ES-I3 (cell line): ENCODE measurements around the gene TRAPPC14.
"Not testable (repeated sequence)": the region's sequence is repeated elsewhere in the genome, so short reads cannot be mapped to it uniquely, and the experiment has no call there.

Experiments used
- H3K36me3 ChIP-seq: 2 replicates; pipeline ENCODE4 v1.6.1; 2013; ENCODE audit warnings: mild to moderate bottlenecking, low read length, control low read depth, moderate library complexity; ENCODE audit not compliant: insufficient read depth
- H3K4me1 ChIP-seq: 2 replicates; pipeline ENCODE4 v1.6.1; 2013; ENCODE audit warnings: mild to moderate bottlenecking, control low read depth, low read length; ENCODE audit not compliant: insufficient read depth
- H3K9ac ChIP-seq: 2 replicates; pipeline ENCODE4 v1.6.1; 2013; ENCODE audit warnings: low read depth, mild to moderate bottlenecking, low read length, moderate library complexity
- H3K9me3 ChIP-seq: 2 replicates; pipeline ENCODE4 v1.6.1; 2013; ENCODE audit warnings: mild to moderate bottlenecking, low read length, moderate library complexity; ENCODE audit not compliant: control insufficient read depth, insufficient read depth

Gene TRAPPC14

GRCh38 chr7:100158229-100159098, at the start of gene TRAPPC14:
Gene TRAPPC14, minus strand, starts transcription at chr7:100158723. Its CDS starts 224 bp downstream, at chr7:100158499.
- Histone ChIP-seq H3K4me1 (peaks cover 16% of the 10 kb centered on the region; the same call in 1 of the 2 replicates), H3K36me3 (peaks cover 11% of the 10 kb centered on the region), H3K9me3 (no peaks in the 10 kb centered on the region), H3K9ac (peak within 1 kb of the TSS; percentile 96)

DNA sequence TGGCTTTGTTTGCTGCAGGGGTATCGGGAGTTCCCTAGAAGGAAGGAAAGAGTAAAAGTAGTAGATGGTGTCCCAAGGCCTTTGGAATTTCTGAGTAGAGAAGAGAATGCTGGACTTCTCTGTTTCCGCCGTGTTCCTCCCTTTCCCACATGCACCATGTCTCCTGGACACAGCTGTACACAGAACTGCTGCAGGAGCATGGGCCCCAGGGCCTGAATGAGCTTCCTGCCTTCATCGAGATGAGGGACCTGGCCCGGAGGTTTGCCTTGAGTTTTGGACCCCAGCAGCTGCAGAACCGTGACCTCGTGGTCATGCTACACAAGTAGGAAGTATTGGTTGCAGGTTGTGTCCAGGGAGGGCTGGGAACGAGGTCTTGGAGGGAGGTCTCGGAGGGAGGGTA, 45.9 kb upstream of the TRAPPC14 start:
- H3K9ac ChIP-seq = no peak overlapping the region
- H3K4me1 ChIP-seq = peaks cover 8% of the 10 kb centered on the region
- H3K36me3 ChIP-seq = no peaks in the 10 kb centered on the region
- no peaks in the 10 kb centered on the region for H3K9me3 ChIP-seq

- Histone ChIP-seq H3K4me1 (peaks cover 8% of the 10 kb centered on the region), H3K9me3 (no peaks in the 10 kb centered on the region), H3K36me3 (no peaks in the 10 kb centered on the region), H3K9ac (no peak overlapping the region)
Measured at GRCh38 chr7:100200693-100201092, 42.2 kb upstream of the TRAPPC14 start.

GRCh38 chr7:100198266-100198665, 39.7 kb upstream of the TRAPPC14 start:
- no peaks in the 10 kb centered on the region for H3K9me3 ChIP-seq
- no peak overlapping the region for H3K9ac ChIP-seq
- H3K36me3 ChIP-seq = no peaks in the 10 kb centered on the region
- H3K4me1 ChIP-seq = peaks cover 8% of the 10 kb centered on the region

- not testable (repeated sequence) for H3K36me3 ChIP-seq, H3K9ac ChIP-seq, H3K9me3 ChIP-seq, H3K4me1 ChIP-seq
Measured at GRCh38 chr7:100195901-100196322, 37.4 kb upstream of the TRAPPC14 start.

- no peaks in the 10 kb centered on the region for H3K9me3 ChIP-seq
- H3K4me1 ChIP-seq = peaks cover 4% of the 10 kb centered on the region
- H3K9ac ChIP-seq = no peak overlapping the region
- no peaks in the 10 kb centered on the region for H3K36me3 ChIP-seq
Measured at GRCh38 chr7:100195222-100195621, 36.7 kb upstream of the TRAPPC14 start.

DNA sequence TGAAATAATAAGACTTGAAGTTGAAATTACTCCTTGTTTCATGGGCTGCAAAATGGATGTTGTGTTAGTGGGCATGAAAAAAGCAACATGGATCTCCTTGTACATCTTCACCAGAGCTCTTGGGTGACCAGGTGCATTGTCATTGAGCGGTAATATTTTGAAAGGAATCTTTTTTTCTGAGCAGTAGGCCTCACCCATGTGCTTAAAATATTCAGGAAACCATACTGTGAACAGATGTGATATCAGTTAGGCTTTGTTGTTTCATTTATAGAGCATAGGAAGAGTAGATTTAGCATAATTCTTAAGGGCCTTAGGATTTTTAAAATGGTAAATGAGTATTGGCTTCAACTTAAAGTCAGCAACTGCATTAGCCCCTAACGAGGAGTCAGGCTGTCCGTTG, 34.4 kb upstream of the TRAPPC14 start:
- Histone ChIP-seq H3K9me3 (no peaks in the 10 kb centered on the region), H3K4me1 (peaks cover 3% of the 10 kb centered on the region; the same call in 1 of the 2 replicates), H3K36me3 (no peaks in the 10 kb centered on the region), H3K9ac (no peak overlapping the region)

GRCh38 chr7:100192281-100192862, 33.8 kb upstream of the TRAPPC14 start:
- H3K9me3 ChIP-seq, H3K4me1 ChIP-seq, H3K9ac ChIP-seq, H3K36me3 ChIP-seq: not testable (repeated sequence)

DNA sequence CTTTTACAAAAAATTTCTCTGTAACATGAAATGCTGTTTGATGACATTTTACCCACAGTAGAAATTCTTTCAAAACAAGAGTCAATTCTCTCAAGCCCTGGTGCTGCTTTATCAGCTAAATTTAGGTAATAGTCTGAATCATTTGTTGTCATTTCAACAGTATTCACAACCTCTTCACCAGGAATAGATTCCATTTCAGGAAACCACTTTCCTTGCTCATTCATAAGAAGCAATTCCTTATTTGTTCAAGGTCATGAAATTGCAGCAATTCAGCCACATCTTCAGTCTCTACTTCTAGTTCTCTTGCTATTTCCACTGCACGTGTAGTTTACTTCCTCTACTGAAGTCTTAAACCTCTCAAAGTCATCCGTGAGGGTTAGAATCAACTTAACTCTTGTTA, 33.3 kb upstream of the TRAPPC14 start:
- Histone ChIP-seq H3K4me1 (peaks cover 3% of the 10 kb centered on the region; the same call in 1 of the 2 replicates), H3K9me3 (no peaks in the 10 kb centered on the region), H3K9ac (no peak overlapping the region), H3K36me3 (no peaks in the 10 kb centered on the region)

DNA sequence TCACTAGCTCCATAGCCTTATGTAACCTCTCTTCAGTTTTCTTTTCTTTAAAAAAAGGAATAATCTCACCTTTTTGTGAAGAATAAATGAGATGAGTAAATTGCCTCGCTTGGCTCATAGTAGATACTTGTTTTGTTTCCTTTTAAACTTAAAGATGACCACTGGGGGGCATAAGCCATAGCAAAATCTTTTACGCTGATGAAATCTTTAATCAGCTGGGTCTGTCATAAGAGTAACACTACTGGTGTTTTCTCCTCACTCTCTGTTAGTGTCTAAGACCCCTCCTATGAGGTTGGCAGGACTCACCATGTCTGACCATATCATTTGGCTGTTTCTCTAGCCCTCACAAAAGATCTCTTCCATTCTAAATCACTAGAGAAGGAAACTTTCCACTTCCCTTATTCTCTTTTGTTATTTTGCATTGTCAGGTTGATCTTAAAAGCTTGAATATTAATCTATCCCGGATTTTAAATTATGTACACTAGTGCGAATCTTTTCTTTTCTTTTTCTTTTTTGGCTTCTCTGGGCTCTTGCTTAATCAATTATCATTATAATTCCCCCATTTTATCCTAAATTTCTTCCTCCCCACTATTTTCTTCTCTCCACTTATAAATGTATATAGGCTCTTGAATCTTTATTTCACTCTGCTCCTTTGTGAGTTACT, 31.7 kb upstream of the TRAPPC14 start:
- H3K9me3 ChIP-seq = no peaks in the 10 kb centered on the region
- no peak overlapping the region for H3K9ac ChIP-seq
- H3K36me3 ChIP-seq = no peaks in the 10 kb centered on the region
- H3K4me1 ChIP-seq = peaks cover 3% of the 10 kb centered on the region; the same call in 1 of the 2 replicates

- Histone ChIP-seq H3K9ac (no peak overlapping the region), H3K4me1 (peaks cover 3% of the 10 kb centered on the region; the same call in 1 of the 2 replicates), H3K36me3 (no peaks in the 10 kb centered on the region), H3K9me3 (no peaks in the 10 kb centered on the region)
Measured at GRCh38 chr7:100189061-100189460, 30.5 kb upstream of the TRAPPC14 start.

DNA sequence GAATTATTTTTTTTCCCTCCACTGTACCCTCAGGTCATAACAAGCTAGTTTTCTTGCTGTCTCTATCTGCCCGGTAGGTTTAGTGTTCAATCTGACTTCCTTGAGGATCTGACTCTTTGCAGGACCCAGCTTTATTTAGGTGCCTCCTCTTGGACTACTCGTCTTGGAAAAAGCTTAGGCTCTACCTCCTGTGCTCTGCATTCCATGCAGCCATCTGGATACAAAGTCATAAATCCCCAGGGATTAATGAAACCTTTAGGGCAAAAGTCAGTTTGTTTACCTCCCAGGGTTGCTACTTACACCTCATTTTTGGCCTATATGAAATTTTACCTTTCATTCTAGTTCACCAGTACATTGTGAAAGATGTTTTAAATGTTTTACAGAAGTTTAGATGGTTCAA, 27.2 kb upstream of the TRAPPC14 start:
- Histone ChIP-seq H3K36me3 (no peaks in the 10 kb centered on the region), H3K4me1 (peaks cover 3% of the 10 kb centered on the region; the same call in 1 of the 2 replicates), H3K9ac (no peak overlapping the region), H3K9me3 (no peaks in the 10 kb centered on the region)

DNA sequence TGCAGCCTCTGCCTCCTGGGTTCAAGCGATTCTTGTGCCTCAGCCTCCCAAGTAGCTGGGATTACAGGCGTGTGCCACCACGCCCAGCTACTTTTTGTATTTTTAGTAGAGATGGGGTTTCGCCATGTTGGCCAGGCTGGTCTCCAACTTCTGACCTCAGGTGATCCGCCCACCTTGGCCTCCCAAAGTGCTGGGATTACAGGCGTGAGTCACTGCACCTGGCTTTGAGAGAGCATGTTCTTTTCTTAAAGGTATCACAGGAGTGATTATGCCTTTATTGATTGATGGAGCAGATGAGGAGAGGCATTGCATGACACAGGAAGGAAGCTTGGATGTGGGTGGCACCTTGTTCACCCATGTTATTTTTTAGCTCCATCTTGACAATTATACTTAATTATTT, 24.6 kb upstream of the TRAPPC14 start:
- not testable (repeated sequence) for H3K36me3 ChIP-seq, H3K9ac ChIP-seq, H3K4me1 ChIP-seq, H3K9me3 ChIP-seq

GRCh38 chr7:100182616-100183015, 24.1 kb upstream of the TRAPPC14 start:
- not testable (repeated sequence) for H3K9ac ChIP-seq, H3K9me3 ChIP-seq, H3K4me1 ChIP-seq, H3K36me3 ChIP-seq

DNA sequence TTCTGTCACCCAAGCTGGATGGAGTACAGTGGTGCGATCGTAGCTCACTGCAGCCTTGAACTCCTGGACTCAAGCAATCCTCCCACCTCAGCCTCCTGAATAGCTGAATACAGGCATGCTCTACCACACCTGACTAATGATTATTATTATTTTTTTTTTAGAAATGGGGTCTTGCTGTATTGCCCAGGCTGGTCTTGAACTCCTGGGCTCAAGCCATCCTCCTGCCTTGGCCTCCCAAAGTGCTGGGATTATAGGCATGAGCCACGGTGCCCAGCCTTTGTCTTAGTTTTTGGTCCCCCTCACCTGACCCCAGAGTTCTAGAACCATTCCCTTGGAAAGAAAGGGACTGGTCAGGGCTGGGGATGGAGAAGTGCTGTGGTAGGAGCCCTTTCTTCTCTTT, 21.6 kb upstream of the TRAPPC14 start:
- not testable (repeated sequence) for H3K4me1 ChIP-seq, H3K9me3 ChIP-seq, H3K9ac ChIP-seq

More for the DNA sequence above, 21.6 kb upstream of the TRAPPC14 start:
- not testable (repeated sequence) for H3K36me3 ChIP-seq
